HK-2 (cell line): ENCODE results near the gene PLBD1.

ENCODE experiments used
- DNase-seq: peaks from one replicate; pipeline ENCODE4 v3.0.0-alpha.2; 2018; ENCODE audit not compliant: unreplicated experiment

PLBD1 gene

GRCh38 chr12:14505626-14506596 is 61.8 kb downstream of the PLBD1 start:
- DNase-seq, result no peak

GRCh38 chr12:14495326-14495725 is 72.4 kb downstream of the PLBD1 start:
- no peak for DNase-seq

DNA sequence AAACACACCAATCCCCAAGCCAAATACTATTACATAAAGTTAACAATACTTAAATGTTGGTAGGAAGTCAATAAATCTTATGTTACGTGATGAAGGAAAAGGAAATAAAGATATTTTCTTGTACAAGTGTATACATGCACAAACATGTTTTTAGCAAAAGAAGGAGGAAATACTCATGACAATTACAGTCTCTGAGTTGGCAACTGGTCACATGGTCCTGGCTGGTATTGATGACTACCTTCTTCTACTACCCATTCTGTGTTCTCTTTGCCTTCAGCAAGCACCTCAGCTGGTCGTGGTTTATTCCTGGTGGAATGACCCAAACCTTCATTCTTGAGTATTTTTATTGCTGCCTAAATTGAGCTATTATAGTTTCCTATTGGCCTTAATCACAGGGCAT is 84.8 kb downstream of the PLBD1 start:
- no peak for DNase-seq

DNA sequence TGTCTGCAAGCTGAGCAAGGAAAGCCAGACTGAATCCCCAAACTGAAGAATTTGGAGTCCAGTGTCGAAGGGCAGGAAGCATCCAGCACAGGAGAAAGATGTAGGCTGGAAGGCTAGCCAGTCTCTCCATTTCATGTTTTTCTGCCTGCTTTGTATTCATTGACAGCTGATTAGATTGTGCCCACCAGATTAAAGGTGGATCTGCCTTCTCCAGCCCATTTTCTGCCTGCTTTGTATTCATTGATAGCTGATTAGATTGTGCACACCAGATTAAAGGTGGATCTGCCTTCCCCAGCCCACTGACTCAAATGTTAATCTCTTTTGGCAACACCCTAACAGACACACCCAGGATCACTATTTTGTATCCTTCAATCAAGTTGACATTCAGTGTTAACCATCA is 85.3 kb downstream of the PLBD1 start:
- DNase-seq, result no peak

GRCh38 chr12:14481201-14481600 is 86.5 kb downstream of the PLBD1 start:
- DNase-seq, result no peak

DNA sequence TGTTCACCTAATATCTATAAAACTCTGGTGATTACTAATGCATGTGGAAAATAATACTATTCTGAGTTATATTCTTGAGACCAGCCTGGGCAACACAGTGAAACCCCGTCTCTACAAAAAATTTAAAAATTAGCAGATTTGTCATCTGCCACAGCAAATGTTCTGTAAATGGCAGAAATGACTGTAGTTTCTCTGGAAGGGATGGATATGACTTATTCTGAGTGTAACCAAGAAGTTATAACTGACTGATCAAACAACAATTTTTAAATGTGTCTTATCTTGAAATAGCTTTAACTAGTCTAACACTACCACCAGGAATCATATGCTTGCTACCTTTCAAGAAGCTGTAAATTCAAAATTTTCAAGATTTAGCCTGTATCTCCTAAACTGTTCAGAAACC is 88.7 kb downstream of the PLBD1 start:
- no peak for DNase-seq

GRCh38 chr12:14473707-14474287 is 93.9 kb downstream of the PLBD1 start:
- no peak for DNase-seq

DNA sequence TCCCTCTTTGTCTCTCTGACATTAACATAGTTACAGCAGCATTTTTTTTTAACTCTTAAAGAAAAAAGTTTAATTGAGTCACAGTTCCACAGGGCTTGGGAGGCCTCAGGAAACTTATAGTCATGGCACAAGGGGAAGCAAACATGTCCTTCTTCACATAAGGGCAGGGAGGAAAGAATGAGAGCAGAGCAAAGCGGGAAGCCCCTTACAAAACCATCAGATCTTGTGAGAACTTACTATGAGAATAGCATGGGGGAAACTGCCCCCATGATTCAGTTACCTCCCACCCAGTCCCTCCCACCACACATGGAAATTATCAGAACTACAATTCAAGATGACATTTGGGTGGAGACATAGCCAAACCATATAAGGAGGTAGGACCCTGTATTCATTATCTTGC is 96.2 kb downstream of the PLBD1 start:
- DNase-seq, result no peak

- no peak for DNase-seq
These were observed 107.4 kb downstream of the PLBD1 start for GRCh38 chr12:14460212-14460841.

- peak; percentile 15 for DNase-seq
These were observed 113.4 kb downstream of the PLBD1 start for GRCh38 chr12:14454098-14454907.
